AML-193 (cell line): ENCODE results near the gene MALAT1.
A peak's percentile ranks its signal among the peaks of the same experiment; 100 is the strongest.
"Not testable (repeated sequence)": the region's sequence is repeated elsewhere in the genome, so short reads cannot be mapped to it uniquely, and the experiment has no call there.

Experiments used
- DNase-seq, 2 experiments: peaks; one replicate each; lab custom pipeline; 2025; lab: John Stamatoyannopoulos, UW

The MALAT1 gene

GRCh38 chr11:65498727-65498976 is 193 bp upstream of the MALAT1 start:
- no peak for DNase-seq

- DNase-seq: peak in 1 of 2 experiments; percentile 46
Measured at GRCh38 chr11:65499713-65500386, 1.0 kb downstream of the MALAT1 start.

GRCh38 chr11:65500387-65501185 is 1.7 kb downstream of the MALAT1 start:
- DNase-seq: peak in 1 of 2 experiments; percentile 46

- DNase-seq: peak in 1 of 2 experiments; percentile 32
Measured at GRCh38 chr11:65501186-65501471, 2.3 kb downstream of the MALAT1 start.

DNA sequence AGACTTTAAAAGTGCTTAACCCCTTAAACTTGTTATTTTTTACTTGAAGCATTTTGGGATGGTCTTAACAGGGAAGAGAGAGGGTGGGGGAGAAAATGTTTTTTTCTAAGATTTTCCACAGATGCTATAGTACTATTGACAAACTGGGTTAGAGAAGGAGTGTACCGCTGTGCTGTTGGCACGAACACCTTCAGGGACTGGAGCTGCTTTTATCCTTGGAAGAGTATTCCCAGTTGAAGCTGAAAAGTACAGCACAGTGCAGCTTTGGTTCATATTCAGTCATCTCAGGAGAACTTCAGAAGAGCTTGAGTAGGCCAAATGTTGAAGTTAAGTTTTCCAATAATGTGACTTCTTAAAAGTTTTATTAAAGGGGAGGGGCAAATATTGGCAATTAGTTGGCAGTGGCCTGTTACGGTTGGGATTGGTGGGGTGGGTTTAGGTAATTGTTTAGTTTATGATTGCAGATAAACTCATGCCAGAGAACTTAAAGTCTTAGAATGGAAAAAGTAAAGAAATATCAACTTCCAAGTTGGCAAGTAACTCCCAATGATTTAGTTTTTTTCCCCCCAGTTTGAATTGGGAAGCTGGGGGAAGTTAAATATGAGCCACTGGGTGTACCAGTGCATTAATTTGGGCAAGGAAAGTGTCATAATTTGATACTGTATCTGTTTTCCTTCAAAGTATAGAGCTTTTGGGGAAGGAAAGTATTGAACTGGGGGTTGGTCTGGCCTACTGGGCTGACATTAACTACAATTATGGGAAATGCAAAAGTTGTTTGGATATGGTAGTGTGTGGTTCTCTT is 2.8 kb downstream of the MALAT1 start:
- peak; percentile 25 to 43 for DNase-seq

DNA sequence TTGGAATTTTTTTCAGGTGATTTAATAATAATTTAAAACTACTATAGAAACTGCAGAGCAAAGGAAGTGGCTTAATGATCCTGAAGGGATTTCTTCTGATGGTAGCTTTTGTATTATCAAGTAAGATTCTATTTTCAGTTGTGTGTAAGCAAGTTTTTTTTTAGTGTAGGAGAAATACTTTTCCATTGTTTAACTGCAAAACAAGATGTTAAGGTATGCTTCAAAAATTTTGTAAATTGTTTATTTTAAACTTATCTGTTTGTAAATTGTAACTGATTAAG is 3.4 kb downstream of the MALAT1 start:
- no peak for DNase-seq

DNA sequence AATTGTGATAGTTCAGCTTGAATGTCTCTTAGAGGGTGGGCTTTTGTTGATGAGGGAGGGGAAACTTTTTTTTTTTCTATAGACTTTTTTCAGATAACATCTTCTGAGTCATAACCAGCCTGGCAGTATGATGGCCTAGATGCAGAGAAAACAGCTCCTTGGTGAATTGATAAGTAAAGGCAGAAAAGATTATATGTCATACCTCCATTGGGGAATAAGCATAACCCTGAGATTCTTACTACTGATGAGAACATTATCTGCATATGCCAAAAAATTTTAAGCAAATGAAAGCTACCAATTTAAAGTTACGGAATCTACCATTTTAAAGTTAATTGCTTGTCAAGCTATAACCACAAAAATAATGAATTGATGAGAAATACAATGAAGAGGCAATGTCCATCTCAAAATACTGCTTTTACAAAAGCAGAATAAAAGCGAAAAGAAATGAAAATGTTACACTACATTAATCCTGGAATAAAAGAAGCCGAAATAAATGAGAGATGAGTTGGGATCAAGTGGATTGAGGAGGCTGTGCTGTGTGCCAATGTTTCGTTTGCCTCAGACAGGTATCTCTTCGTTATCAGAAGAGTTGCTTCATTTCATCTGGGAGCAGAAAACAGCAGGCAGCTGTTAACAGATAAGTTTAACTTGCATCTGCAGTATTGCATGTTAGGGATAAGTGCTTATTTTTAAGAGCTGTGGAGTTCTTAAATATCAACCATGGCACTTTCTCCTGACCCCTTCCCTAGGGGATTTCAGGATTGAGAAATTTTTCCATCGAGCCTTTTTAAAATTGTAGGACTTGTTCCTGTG is 3.9 kb downstream of the MALAT1 start:
- DNase-seq: peak in 1 of 2 experiments; percentile 24

GRCh38 chr11:65503368-65503948 is 4.6 kb downstream of the MALAT1 start:
- no peak for DNase-seq

DNA sequence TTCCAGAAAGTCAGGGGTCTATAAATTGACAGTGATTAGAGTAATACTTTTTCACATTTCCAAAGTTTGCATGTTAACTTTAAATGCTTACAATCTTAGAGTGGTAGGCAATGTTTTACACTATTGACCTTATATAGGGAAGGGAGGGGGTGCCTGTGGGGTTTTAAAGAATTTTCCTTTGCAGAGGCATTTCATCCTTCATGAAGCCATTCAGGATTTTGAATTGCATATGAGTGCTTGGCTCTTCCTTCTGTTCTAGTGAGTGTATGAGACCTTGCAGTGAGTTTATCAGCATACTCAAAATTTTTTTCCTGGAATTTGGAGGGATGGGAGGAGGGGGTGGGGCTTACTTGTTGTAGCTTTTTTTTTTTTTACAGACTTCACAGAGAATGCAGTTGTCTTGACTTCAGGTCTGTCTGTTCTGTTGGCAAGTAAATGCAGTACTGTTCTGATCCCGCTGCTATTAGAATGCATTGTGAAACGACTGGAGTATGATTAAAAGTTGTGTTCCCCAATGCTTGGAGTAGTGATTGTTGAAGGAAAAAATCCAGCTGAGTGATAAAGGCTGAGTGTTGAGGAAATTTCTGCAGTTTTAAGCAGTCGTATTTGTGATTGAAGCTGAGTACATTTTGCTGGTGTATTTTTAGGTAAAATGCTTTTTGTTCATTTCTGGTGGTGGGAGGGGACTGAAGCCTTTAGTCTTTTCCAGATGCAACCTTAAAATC is 5.3 kb downstream of the MALAT1 start:
- DNase-seq: no peak

- no peak for DNase-seq
Measured at GRCh38 chr11:65504674-65505465, 6.0 kb downstream of the MALAT1 start.

- DNase-seq: no peak
Measured at GRCh38 chr11:65505466-65506289, 6.8 kb downstream of the MALAT1 start.

- peak in 1 of 2 experiments; percentile 30 for DNase-seq
Measured at GRCh38 chr11:65506290-65506771, 7.5 kb downstream of the MALAT1 start.

GRCh38 chr11:65506772-65507505 is 8.1 kb downstream of the MALAT1 start:
- DNase-seq: peak in 1 of 2 experiments; percentile 74

DNA sequence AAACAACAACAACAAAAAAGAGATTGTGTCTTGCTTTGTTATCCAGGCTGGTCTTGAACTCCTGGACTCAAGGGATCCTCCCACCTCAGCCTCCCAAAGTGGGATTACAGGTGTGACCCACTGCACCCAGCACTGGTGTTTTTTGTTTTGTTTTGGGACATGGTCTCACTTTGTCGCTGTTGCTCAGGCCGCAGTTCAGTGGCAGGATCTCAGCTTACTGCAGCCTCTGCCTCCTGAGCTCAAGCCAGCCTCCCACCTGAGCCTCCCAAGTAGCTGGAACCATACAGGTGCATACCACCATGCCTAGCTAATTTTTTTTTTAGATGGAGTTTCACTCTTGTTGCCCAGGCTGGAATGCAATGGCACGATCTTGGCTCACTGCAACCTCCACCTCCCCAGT is 13.5 kb downstream of the MALAT1 start:
- not testable (repeated sequence) for DNase-seq

DNA sequence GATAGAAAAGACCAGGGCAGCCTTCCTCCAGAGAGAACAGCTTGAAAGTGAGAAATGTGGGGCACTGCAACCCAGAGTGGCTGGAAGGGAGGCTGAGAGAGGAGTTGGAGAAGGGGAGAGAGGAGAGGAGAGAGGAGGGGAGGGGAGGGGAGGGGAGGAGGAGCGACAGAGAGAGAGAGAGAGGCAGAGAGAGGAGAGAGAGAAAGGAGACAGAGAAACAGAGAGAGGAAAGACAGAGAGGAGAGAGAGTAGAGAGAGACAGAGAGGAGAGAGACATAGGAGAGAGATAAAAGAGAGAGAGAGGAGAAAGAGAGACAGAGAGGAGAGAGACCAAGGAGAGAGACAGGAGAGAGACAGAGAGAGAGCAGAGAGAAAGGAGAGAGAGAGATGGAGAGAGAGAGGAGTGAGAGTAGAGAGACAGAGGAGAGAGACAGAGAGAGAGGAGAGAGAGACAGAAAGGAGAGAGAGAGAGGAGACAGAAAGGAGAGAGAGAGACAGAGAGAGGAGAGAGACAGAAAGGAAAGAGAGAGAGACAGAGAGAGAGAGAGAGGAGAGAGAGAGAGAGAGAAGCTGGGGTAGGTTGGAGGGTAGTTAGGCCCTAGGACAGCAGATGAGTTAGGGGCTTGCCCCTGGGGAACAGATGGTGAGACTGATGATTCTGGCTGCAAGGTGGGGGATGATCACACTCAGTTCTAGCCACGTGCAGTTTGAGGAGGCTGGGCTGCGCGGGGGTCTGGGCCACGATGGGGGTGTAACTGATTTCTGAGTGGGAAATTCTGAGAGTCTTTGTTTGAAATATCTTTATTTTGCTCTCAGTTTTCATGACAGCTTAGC is 17.5 kb downstream of the MALAT1 start:
- DNase-seq: no peak

GRCh38 chr11:65518941-65519549 is 20.2 kb downstream of the MALAT1 start:
- DNase-seq: not testable (repeated sequence)

- not testable (repeated sequence) for DNase-seq
Measured at GRCh38 chr11:65521777-65522521, 23.1 kb downstream of the MALAT1 start.
